Activated T-cell treated with anti-CD3 and anti-CD28 coated beads, Interleukin-2, amount 50 U/mL, for 48 hours (primary cell): ENCODE measurements around the gene DTYMK.
A peak's percentile ranks its signal among the peaks of the same experiment; 100 is the strongest.

ENCODE experiments used
- DNase-seq, 2 experiments: peaks; one replicate each; pipeline ENCODE4 v3.0.0-alpha.2; 2020

Gene DTYMK, protein sequence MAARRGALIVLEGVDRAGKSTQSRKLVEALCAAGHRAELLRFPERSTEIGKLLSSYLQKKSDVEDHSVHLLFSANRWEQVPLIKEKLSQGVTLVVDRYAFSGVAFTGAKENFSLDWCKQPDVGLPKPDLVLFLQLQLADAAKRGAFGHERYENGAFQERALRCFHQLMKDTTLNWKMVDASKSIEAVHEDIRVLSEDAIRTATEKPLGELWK

DNA sequence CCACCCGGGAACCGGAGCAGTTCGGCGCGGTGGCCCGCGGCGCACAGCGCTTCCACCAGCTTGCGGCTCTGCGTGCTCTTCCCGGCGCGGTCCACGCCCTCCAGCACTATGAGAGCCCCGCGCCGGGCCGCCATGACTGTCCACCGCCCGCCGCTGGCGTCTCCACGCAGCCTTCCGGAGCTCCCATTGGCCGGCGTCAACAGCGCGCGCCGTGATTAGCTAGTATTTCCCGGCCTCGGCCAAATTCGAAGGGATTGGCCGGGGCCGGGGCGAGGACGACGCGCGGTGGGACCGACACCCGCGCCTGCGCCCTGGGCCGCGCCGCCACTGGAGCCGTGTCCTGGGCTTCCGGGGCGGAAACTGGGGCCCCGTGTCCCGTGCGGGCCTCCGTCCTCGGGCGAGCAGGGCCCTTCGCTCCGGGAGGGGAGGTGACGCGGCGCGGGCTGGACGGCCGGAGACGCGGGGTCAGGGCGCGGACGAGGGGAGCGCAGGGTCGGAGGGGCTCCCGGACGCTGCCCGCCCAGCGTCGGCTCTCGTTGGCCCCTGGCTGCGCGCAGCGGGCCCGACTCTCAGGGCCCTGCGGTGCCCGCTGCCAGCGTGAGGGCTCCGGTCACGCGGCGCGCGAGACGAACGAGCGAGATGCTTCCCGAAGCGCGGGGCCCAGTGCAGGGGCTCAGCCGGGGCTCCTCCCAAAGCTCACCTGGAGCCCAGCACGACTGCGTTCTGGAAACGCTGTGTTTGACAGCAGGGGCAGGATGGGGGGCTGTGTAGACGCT lies at the start of gene DTYMK:
Gene DTYMK (minus strand): TSS at position 166 of the 776 bp plus-strand sequence. CDS start 32 bp downstream, at position 134.
- peak; percentile 96 to 97 for DNase-seq

DNA sequence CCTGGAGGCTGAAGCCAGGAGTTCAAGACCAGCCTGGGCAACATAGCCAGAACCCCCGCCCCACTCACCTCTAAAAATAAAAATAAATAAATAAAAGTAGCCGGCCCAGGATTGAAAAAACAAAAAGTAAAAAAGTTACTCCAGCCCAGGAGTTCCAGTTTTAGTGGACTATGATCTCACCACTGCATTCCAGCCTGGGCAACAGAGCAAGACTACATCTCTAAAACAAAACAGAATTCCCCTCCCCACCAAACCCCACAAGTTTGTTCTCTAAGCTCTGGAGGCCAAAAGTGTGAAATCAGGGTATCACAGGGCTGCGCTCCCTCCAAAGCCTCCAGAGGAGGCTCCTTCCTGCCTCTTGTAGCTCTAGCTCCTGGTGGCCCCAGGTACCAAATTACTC lies 49.5 kb upstream of the DTYMK start:
- no peak for DNase-seq

DNA sequence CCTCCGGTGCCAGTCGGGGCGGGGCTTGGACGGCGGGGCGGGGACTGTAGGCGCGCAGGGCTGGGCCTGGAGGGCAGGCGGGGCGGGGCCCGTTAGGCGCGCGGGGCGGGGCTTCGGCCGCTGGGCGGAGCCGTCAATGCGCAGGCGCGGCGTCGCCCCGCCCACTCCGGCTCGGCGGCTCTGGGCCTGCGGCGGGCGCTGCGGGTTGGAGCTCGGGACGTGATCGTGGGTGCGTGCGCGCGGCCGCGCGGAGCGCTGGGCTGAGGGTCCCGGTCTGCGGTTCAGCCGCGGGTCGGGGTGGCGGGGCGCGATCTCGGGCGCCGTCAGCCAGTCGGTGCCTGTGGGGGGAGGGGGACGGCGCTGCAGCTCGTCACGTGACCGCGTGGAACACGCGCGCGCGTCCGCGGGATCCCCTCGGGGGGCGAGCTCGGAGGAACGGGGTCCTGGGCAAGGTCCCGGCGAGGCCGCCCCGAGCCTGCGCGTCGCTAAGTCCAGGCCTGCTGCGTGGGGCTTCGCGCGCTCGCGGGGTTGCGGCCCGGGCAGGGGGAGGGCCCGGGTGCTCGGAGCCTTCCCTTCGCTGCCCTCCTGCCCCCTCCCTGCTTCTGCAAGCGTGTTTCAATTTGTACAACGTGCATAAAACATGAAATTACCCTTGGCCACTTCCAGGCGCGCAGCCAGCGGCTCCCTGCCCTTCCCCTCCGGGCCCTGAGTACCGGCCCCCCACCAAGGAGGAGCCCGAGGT lies 48.0 kb upstream of the DTYMK start, which contains the start of gene D2HGDH:
Gene D2HGDH (plus strand): TSS at position 164 of the 742 bp plus-strand sequence. CDS start 595 bp downstream, outside the sequence.
- peak; percentile 94 to 96 for DNase-seq

DNA sequence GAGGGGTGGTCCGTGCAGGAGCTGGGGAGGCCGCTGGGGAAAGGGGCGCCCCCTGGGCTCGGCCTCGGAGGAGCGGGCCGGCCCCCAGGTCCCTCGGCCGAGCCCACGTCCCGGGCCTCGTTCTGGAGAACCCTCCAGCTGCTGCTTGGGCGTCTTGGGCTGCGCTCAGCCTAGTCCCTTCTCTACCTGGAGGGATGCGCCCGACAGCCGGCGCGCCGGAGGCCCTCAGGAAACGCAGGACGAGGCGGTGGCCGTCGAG lies 47.5 kb upstream of the DTYMK start:
- DNase-seq, result no peak

DNA sequence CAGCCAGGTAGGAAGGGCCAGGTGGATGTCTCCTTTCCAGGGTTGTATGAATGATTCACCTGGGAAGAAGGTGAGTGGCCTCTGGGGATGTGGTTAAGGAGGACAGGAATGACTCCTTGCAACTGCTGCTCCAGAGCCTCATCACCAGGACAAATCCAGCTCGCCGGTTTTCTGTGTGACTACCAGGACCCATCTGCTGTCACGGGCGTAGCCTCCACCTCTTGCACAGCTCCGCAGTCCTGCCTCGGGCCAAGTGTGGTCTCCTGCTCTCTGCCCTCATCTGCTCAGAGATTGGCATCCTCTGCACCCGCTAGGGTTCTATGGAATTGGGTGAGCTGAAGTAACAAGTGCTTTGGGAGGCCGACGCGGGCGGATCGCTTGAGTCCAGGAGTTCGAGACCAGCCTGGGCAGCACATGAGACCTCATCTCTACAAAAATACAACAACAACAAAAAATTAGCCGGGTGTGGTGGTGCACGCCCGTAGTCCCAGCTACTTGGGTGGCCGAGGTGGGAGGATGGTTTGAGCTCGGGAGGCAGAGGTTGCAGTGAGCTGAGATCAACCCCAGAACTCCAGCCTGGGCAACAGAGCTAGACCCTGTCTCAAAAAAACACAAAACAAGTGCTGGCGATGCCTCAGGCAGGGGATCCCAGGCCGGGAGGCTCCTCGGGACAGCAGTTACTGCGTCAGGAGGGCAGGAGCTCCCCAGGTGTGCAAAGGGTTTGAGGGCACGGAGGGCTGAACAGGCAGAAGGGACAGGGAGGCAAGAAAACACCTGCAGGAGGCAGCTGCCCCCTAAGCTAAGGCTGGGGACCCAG lies 47.0 kb upstream of the DTYMK start:
- DNase-seq, result no peak

DNA sequence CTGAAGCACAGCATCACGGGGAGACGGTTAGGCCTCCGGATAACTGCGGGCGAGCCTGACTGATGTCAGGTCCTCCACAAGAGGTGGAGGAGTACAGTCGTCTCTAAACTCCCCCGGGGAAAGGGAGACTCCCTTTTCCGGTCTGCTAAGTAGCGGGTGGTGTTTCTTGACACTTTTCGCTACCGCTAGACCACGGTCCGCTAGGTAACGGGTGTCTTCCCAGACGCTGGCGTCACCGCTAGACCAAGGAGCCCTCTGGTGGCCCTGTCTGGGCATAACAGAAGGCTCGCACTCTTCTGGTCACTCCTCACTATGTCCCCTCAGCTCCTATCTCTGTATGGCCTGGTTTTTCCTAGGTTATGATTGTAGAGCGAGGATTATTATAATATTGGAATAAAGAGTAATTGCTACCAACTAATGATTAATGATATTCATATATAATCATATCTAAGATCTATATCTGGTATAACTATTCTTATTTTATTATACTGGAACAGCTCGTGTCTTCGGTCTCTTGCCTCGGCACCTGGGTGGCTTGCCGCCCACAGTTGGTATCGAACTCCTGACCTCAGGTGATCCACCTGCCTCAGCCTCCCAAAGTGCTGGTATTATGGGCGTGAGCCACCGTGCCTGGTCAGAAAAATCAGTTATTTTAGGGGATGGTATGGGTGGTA lies 46.0 kb upstream of the DTYMK start:
- peak; percentile 81 to 84 for DNase-seq

DNA sequence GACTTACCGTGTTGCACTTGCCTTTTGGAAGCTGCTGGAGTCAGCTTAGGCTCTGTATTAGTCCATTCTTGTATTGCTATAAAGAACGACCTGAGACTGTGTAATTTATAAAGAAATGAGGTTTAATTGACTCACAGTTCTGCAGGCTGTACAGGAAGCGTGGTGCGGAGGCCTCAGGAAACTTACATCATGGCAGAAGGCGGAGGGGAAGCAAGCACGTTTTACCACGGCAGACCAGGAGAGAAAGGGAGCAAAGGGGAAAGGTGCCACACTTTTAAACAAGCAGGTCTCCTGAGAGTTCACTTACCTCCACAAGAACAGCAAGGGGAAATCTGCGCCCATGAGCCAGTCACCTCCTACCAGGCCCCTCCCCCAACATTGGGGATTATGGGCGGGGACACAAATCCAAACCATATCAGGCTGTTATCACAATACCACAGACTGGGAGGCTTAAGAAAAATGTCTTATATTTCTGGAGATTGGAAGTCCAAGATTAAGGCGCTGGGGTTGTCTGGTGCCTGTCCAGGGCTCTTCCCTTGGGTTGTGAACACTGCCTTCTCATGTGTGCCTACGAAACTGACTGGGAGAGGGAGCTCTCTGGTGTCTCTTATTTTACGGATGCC lies 44.2 kb upstream of the DTYMK start:
- peak; percentile 50 to 63 for DNase-seq

DNA sequence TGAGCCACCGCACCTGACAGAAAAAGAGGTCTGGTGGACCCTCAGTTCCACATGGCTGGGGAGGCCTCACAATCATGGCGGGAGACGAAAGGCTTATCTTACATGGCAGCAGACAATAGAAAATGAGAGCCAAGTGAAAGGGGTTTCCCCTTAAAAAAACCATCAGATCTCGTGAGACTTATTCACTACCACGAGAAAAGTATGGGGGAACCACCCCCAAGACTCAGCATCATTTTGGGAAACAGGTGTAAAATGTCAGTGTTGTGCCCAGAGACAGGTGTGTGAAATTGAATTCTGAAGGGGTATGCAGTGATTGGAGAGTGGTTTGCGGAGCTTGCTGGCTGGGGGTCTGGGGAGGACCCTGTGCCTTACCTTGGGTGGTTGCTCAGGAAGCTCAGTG lies 43.3 kb upstream of the DTYMK start:
- no peak for DNase-seq

DNA sequence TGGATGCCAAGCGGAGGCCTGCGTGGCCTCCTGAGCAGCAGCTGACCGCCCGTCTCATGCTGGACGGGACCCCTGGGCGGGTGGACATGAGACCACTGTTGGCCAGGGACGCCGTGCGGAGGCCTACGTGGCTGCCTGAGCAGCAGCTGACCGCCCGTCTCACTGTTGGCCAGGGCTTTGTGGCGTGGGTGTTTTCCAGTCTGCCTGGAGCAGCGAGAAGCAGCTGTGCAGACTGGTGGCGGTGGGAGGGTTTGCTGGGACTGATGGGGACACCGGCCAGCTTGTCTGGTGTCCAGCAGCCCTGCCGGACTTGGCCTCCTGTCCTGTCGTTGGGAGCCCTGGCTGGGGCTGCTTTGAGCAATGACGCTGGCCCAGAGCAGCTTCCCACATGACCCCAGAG lies 42.0 kb upstream of the DTYMK start:
- no peak for DNase-seq

DNA sequence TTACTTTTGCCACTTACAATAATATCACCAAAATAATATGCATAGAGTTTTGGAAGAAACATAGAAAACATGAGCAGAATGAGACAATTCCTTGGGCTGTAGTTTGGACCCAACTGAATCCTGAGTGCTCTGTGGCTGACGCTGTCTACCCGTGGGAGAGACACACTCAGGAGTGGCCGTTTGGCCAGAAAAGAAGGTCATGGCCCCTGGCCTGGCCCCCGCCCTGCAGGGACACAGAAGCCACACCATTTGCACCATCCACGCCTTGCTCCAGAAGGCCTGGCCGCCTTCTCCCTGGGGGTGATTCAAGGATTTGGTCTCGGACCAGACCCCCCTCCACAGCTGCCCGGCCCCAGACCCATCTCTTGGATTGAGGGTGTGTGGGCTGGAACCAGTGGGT lies 41.4 kb upstream of the DTYMK start:
- DNase-seq, result no peak

DNA sequence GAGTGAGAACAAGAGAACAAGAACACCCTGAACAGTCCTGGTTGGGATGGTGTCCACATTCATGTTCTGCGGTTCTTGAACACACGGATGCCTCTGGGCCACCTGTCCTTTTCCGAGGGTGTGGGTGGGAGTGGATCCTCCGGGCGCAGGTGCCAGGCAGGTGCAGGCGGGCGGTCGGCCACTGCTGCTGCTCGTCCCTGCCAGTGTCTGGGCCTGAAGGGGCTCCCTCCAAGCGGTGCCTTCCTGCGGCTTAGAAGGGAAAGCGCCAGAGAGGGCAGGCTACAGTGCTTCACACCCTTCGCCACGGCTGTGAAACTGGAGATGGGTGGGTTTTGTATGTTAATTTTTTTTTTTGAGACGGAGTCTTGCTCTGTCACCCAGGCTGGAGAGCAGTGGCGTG lies 39.8 kb upstream of the DTYMK start:
- no peak for DNase-seq

DNA sequence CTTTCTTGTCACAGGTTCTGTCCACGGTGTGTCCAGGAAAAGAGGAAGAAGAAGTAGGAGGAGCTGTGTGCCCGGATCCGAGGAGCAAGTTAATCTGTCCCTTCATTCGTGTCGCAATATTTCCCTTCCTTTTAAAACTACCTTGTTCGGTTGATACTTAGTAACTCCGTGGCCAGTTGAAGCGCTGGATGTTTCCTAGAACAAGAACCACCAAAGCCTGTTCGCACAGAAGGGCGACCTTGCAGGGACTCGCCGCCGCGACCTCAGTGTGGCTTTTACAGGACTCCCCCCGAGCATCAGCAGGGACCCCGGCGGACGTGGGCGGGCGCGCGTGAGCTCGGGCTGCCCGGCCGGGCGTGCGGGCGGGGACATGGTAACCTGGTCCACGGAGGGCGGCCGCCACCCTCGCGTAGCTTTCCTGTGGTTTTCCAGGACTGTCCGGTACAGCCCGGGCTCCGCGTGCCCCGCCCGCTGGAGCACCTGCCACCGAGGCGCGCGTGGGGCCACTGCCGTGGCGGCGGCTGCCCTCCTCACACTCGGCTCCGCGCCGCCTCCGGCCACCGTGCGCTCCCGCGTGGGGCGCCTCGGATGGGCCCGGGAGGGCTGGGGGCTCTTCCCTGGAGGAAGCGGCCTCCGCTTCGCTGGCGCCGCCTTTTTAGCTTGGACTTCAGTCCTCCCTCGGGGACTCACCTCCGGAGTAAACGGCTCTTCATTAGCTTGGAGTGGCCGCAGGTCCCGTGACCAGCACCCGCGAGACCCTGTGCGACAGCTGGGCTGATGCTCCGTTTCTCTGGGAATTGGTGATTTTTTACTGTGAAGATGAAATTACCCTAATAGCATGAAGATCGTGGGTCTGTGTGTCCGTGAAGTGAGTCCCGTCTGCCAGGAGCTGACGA lies 38.6 kb upstream of the DTYMK start:
- DNase-seq, result no peak

DNA sequence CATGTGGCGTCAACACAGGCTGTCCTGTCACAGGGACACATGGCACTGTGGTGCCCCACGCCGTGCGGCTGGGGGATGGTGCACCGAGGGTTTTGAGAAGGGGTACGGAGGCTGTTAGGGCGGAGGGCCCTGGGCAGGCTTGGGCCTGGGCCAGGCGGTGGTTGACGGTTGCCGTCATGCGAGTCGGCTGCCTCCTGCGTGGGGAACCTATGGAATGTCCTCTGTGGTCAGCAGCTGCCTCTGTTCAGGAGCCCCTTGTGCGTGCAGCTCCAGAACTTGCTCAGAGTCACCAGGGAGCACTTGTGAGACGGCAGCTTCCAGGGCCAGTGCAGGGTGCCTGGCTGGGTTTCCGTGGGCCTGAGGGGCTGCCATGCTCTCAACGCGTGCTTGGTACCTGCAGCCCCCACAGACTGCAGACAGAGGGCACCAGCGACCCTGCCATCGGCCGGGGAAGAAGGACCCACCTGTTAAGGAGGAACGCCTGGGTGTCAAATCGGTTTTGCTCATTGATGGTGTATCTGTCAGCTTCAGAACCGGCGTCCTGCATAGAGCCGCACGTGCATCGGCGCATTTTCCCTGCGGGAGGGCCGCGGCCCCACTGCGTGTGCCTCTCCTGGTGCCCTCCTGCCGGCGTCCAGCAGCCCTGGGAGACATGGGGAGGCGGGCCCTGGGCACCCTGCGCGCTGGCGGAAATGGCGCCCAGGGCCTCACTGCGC lies 37.8 kb upstream of the DTYMK start:
- peak in 1 of 2 experiments; percentile 47 for DNase-seq

DNA sequence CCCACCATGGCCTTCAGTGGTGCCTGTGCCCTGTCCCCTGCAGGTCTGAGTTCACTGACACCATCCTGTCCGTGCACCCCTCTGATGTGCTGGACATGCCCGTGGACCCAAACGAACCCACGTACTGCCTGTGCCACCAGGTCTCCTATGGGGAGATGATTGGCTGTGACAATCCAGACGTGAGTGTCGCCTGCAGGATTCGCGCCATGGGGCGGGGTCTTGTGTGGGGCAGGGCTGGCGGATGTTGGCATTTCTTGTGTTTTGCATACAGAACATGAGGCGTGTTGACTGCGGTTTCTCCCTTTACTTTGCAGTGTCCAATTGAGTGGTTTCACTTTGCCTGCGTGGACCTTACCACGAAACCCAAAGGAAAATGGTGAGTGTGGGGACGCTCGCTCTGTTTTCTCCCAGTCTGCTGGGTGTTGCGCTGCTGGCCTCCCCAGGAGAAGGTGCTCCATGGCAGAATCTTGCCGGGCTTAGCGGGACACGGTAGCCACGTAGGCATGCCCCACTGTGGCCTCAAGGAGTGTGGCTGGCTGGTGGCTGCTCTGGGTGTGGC lies 36.4 kb upstream of the DTYMK start:
- DNase-seq, result no peak

DNA sequence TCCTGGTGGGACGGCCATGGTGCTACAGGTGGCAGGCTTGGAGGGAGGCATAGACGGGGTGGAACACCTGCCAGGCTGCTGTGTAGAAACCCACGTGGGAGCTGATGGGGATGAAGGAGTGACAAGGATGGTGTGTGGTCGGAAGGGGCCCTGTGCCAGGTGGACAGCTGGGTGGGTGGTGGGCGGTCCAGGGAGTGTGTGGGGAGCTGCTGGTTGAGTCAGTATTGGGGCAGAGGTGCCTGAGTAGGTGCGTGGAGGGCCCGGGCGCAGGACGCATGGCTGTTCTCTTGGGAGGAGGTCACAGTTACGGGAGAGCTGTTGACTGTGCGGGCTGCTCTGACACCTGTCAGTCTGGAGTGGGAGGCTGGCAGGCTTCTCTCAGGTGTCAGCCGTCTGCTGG lies 35.2 kb upstream of the DTYMK start:
- no peak for DNase-seq

DNA sequence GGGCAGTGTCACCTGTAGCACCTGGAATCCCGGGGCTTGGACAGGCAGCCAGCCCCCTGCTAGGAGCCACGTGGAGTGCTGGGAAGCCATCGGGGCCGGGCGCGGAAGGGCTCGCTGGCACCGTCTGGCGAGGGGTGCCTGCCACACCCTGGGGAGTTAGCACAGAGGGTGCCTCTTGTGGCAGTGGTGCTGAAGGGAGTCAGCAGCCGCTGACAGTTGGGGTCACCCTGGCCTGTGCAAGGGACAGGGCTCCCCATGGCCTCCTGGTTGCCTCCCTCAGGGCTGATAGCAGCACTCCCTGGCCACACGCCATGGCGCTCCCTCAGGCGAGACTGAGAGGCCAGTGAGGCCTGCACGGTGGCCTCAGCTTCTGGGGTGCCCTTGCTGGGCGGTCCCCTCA lies 33.9 kb upstream of the DTYMK start:
- no peak for DNase-seq

DNA sequence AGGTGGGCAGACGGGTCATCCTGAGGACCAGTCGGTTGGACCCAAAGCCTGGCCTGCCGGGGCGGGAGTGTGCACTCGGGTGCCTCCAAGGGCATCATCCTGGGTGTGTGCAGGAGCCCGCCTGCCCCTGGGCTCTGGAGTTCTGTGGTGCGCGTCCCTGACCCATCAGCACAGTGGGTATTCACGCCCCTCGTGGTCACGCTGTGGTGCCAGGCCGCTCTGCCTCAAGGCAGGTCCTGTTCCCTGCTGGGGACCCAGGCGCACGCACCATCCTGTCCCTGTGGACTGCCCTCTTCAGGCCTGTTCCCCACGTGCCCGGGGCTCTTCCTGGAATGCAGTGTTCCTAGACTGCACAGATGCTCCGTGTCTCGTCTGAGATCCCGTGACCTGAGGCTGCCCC lies 33.5 kb upstream of the DTYMK start:
- DNase-seq, result no peak

DNA sequence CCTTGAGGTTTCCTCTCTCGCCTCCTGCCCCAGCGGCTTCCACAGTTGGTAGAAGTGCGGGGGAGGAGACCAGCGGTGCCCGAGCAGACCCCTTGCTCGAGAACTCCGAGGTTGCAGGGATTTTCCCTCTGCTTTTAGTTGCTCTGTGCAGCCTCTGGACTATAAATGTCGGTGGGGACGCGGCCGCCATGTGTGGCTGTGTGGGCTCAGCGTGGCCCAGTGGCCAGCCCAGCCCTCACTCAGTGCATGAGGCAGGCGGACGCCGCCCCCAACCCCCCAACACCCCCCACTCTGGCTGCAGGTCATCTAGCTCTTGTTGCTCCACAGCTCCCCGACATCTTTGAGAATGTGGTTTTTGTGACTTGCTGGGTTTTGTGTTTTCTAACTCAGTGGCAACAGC lies 32.5 kb upstream of the DTYMK start:
- no peak for DNase-seq

DNA sequence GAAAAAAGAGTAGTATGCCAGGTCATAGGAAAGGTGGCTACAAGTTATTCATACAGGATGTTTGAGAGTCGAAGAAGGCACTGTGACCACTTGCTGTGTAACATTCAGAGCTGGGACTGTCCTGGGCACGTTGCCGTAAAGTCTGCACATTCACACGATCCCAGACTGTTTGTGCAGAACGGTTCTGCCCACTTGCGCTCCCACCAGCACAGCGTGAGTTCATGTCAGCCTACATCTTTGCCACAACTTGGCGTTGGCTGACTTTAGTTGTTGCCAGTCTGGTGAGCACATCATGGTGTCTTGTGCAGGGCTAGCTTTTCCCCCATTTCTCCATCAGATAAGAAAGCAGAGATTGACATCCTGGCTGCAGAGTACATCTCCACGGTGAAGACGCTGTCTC lies 22.3 kb upstream of the DTYMK start:
- no peak for DNase-seq

DNA sequence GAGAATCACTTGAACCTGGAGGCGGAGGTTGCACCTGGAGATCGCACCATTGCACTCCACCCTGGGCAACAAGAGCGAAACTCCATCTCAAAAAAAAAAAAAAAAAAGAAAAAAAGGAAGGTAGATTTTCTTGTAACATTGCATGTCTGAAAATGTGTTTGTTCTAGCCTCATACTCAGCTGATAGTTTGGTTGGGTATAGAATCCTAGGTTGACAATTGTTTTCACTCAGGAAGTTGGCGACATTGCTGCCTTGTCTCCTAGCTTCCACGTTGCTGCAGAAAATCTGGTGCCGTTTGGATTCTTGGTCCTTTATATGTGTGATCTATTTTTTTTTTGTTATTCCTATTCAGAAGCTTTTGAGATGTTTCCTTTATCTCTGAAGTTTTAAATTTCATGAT lies 19.9 kb upstream of the DTYMK start:
- DNase-seq, result no peak
